ENCODE results near the gene MECP2.

GRCh38 chrX:153973127-153974002 is 124.2 kb downstream of the MECP2 start:
- TF ChIP-seq SUZ12 (IDR thresholded peaks at IDR 0.05; ENCODE audit: extremely low read depth, insufficient read depth, insufficient read length) (no peak), ZNF274 (IDR thresholded peaks at IDR 0.05; ENCODE audit: low read depth, low read length) (no peak)

All from NT2/D1 (cell line).